ENCODE results near the gene ATP2C2.

GRCh38 chr16:84380405-84380804, 12.1 kb downstream of the ATP2C2 start:
- TF ChIP-seq JUNB (IDR thresholded peaks at IDR 0.05; ENCODE audit: unreplicated experiment) (no peak), EZH2 (IDR thresholded peaks at IDR 0.05; ENCODE audit: low read depth, unreplicated experiment) (no peak), POLR2AphosphoS5 (IDR thresholded peaks at IDR 0.05; ENCODE audit: low read depth) (no peak), CTCF (conservative IDR thresholded peaks at IDR 0.05; ENCODE audit: low read depth in 2 of 2) (no peak), CREB1 (CRISPR knock-in tag; IDR thresholded peaks at IDR 0.05; ENCODE audit: low read depth) (no peak), STAT1 (IDR thresholded peaks at IDR 0.05; ENCODE audit: unreplicated experiment) (no peak), EZH2phosphoT487 (IDR thresholded peaks at IDR 0.05; ENCODE audit: unreplicated experiment) (no peak), NANOG (IDR thresholded peaks at IDR 0.05; ENCODE audit: borderline replicate concordance) (no peak), ZNF114 (CRISPR knock-in tag; IDR thresholded peaks at IDR 0.05) (no peak), ZNF331 (CRISPR knock-in tag; IDR thresholded peaks at IDR 0.05; ENCODE audit: low read depth) (no peak)
- TF ChIP-seq, protein P1, sequence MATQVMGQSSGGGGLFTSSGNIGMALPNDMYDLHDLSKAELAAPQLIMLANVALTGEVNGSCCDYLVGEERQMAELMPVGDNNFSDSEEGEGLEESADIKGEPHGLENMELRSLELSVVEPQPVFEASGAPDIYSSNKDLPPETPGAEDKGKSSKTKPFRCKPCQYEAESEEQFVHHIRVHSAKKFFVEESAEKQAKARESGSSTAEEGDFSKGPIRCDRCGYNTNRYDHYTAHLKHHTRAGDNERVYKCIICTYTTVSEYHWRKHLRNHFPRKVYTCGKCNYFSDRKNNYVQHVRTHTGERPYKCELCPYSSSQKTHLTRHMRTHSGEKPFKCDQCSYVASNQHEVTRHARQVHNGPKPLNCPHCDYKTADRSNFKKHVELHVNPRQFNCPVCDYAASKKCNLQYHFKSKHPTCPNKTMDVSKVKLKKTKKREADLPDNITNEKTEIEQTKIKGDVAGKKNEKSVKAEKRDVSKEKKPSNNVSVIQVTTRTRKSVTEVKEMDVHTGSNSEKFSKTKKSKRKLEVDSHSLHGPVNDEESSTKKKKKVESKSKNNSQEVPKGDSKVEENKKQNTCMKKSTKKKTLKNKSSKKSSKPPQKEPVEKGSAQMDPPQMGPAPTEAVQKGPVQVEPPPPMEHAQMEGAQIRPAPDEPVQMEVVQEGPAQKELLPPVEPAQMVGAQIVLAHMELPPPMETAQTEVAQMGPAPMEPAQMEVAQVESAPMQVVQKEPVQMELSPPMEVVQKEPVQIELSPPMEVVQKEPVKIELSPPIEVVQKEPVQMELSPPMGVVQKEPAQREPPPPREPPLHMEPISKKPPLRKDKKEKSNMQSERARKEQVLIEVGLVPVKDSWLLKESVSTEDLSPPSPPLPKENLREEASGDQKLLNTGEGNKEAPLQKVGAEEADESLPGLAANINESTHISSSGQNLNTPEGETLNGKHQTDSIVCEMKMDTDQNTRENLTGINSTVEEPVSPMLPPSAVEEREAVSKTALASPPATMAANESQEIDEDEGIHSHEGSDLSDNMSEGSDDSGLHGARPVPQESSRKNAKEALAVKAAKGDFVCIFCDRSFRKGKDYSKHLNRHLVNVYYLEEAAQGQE (IDR thresholded peaks at IDR 0.05; ENCODE audit: unreplicated experiment) = no peak
